OCI-LY3 (cell line): ENCODE measurements around the gene FGGY.

Experiments used
- H2AFZ ChIP-seq: fragments of 200-600, 300-600 bp; shearing (Covaris generic); 2 replicates; pipeline ENCODE4 v1.6.0; 2014; ENCODE audit warnings: antibody characterized with exemption, low read depth, low read length
- H3K27ac ChIP-seq: fragments of 200-600, 300-600 bp; sonication (generic); 2 replicates; pipeline ENCODE4 v1.5.1; 2014; ENCODE audit warnings: mild to moderate bottlenecking, low read length, moderate library complexity, mixed read lengths
- H3K27me3 ChIP-seq: fragments of 200-600, 300-600 bp; sonication (generic); 2 replicates; pipeline ENCODE4 v1.6.1; 2014; ENCODE audit warnings: low read depth, low read length, mixed read lengths
- H3K36me3 ChIP-seq: fragments of 200-600, 300-600 bp; sonication (generic); replicated peaks from 2 replicates; pipeline ENCODE3; 2014; ENCODE audit warnings: low read depth, low read length, mixed read lengths
- H3K4me1 ChIP-seq: fragments of 300-600, 200-600 bp; sonication (generic); 2 replicates; pipeline ENCODE4 v1.6.1; 2014; ENCODE audit warnings: low read length, mixed read lengths
- H3K4me2 ChIP-seq: fragments of 200-600, 300-600 bp; sonication (generic); 2 replicates; pipeline ENCODE4 v1.6.1; 2014; ENCODE audit warnings: low read length, mixed read lengths
- H3K4me3 ChIP-seq: fragments of 300-600, 200-600 bp; sonication (generic); 2 replicates; pipeline ENCODE4 v1.5.1; 2014; ENCODE audit warnings: antibody characterized with exemption, mild to moderate bottlenecking, low read length, moderate library complexity
- H3K79me2 ChIP-seq: fragments of 300-600, 200-600 bp; shearing (Covaris generic); 2 replicates; pipeline ENCODE4 v1.6.1; 2014; ENCODE audit warnings: mild to moderate bottlenecking, low read length, mixed read lengths
- H3K9ac ChIP-seq: fragments of 300-600, 200-600 bp; shearing (Covaris generic); 2 replicates; pipeline ENCODE4 v1.6.0; 2014; ENCODE audit warnings: mild to moderate bottlenecking, low read length, moderate library complexity
- H3K9me3 ChIP-seq: fragments of 200-600, 300-600 bp; shearing (Covaris generic); 2 replicates; pipeline ENCODE4 v1.6.1; 2014; ENCODE audit warnings: low read length, mixed read lengths; ENCODE audit not compliant: insufficient read depth
- H4K20me1 ChIP-seq: fragments of 200-600, 300-600 bp; sonication (generic); 2 replicates; pipeline ENCODE4 v1.6.1; 2016; ENCODE audit warnings: low read length, mixed read lengths; ENCODE audit not compliant: insufficient read depth
- EZH2phosphoT487 ChIP-seq: fragments of 200-600 bp; shearing (Covaris generic); IDR thresholded peaks from 2 replicates; pipeline ENCODE4 v1.6.1; 2018; ENCODE audit warnings: antibody characterized with exemption, mixed run types, low read depth
- TF ChIP-seq, protein P1 (sequence below): fragments of 200-600, 300-600 bp; sonication (generic); IDR thresholded peaks from 2 replicates; pipeline ENCODE4 v1.5.1; 2014; ENCODE audit warnings: antibody characterized with exemption, low read length, low read depth

Gene FGGY

DNA sequence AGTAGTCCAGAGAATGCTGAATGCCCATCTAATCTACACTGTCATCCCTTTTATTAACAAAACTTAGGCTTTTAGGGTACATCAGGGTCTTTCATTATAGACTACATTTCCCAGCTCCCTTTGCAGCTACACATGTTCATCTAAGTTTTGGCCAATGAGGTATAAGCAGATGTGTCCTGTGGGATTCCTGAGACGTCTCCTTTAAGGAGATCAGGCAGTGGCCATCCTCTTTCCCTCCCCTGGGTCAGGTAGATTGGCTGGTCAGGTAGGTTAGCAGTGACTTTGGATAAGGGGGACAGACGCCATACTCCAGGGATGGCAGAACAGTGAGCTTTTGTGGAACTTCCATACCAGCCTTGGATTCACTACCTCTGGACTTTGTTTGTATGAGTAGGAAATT lies 188.3 kb downstream of the FGGY start:
- Histone ChIP-seq H4K20me1 (no peaks in the 10 kb centered on the region), H3K27ac (no peak overlapping the region)

DNA sequence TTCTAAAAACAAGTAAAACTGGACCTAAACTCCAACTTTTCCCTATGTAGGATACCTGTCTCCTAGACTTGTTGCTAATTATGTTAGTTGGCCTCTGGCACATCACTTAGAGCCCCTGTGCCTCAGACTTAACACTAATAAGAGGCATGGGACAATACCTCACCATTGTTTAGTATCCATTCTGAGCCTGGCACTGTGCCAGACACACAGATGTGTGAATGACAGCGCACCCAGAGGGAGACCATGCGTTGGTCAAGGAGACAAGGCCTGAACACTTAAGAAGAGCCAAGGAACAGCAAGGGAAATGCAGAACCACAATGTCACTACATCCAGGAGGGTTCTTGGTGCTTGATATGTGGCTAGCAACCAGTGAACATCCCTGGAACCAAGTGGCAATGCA lies 189.1 kb downstream of the FGGY start:
- Histone ChIP-seq H4K20me1 (no peaks in the 10 kb centered on the region), H3K9ac (no peak overlapping the region), H3K4me2 (no peak overlapping the region), H3K79me2 (no peaks in the 10 kb centered on the region), H3K4me3 (no peak overlapping the region), H3K27ac (no peak overlapping the region), H3K27me3 (no peaks in the 10 kb centered on the region), H3K9me3 (no peaks in the 10 kb centered on the region), H3K36me3 (no peaks in the 10 kb centered on the region), H2AFZ (no peak overlapping the region), H3K4me1 (no peaks in the 10 kb centered on the region)
- TF ChIP-seq EZH2phosphoT487 = no peak
- TF ChIP-seq, protein P1, sequence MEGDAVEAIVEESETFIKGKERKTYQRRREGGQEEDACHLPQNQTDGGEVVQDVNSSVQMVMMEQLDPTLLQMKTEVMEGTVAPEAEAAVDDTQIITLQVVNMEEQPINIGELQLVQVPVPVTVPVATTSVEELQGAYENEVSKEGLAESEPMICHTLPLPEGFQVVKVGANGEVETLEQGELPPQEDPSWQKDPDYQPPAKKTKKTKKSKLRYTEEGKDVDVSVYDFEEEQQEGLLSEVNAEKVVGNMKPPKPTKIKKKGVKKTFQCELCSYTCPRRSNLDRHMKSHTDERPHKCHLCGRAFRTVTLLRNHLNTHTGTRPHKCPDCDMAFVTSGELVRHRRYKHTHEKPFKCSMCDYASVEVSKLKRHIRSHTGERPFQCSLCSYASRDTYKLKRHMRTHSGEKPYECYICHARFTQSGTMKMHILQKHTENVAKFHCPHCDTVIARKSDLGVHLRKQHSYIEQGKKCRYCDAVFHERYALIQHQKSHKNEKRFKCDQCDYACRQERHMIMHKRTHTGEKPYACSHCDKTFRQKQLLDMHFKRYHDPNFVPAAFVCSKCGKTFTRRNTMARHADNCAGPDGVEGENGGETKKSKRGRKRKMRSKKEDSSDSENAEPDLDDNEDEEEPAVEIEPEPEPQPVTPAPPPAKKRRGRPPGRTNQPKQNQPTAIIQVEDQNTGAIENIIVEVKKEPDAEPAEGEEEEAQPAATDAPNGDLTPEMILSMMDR = no peak

More for the DNA sequence above, 188.3 kb downstream of the FGGY start:
- Histone ChIP-seq H3K4me3 (no peak overlapping the region), H3K4me1 (no peaks in the 10 kb centered on the region), H3K4me2 (no peak overlapping the region), H3K9me3 (no peaks in the 10 kb centered on the region), H3K27me3 (no peaks in the 10 kb centered on the region), H3K9ac (no peak overlapping the region), H3K36me3 (no peaks in the 10 kb centered on the region), H2AFZ (no peak overlapping the region), H3K79me2 (no peaks in the 10 kb centered on the region)
- TF ChIP-seq, protein P1 = no peak
- no peak for TF ChIP-seq EZH2phosphoT487

DNA sequence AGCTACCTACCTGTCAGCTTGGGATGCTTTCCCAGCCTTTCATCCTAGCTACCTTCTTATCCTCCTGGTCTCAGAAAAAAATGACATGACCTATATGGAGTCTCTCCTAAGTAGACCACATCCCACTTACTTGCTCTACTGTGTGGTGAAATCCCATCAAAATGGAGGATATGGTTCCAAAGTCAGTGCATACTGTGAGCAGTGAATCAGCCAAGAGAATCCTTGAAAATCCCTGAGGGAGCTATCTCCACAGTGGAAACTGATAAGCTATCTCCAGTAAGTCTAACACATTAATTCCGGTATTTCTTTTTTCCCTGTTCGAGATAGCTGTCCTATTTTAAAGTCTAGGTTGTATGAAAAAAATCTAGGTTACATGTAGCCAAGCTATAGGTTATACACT lies 189.7 kb downstream of the FGGY start:
- no peaks in the 10 kb centered on the region for H4K20me1 ChIP-seq
- no peak overlapping the region for H2AFZ ChIP-seq
- no peak overlapping the region for H3K4me2 ChIP-seq
- H3K27me3 ChIP-seq = no peaks in the 10 kb centered on the region
- TF ChIP-seq, protein P1 = no peak
- no peak for TF ChIP-seq EZH2phosphoT487
- H3K9ac ChIP-seq = no peak overlapping the region
- H3K36me3 ChIP-seq = no peaks in the 10 kb centered on the region
- no peaks in the 10 kb centered on the region for H3K4me1 ChIP-seq
- no peak overlapping the region for H3K27ac ChIP-seq
- no peaks in the 10 kb centered on the region for H3K79me2 ChIP-seq
- no peak overlapping the region for H3K4me3 ChIP-seq
- no peaks in the 10 kb centered on the region for H3K9me3 ChIP-seq

GRCh38 chr1:59487335-59488031 lies 190.6 kb downstream of the FGGY start:
- Histone ChIP-seq H3K4me2 (no peak overlapping the region), H3K9ac (no peak overlapping the region), H2AFZ (no peak overlapping the region), H3K4me1 (no peaks in the 10 kb centered on the region), H4K20me1 (no peaks in the 10 kb centered on the region), H3K9me3 (no peaks in the 10 kb centered on the region), H3K27ac (no peak overlapping the region), H3K27me3 (no peaks in the 10 kb centered on the region), H3K79me2 (no peaks in the 10 kb centered on the region), H3K4me3 (no peak overlapping the region), H3K36me3 (no peaks in the 10 kb centered on the region)
- no peak for TF ChIP-seq EZH2phosphoT487
- TF ChIP-seq, protein P1 = no peak
